NCI-H1930 (cell line): Measurements from ENCODE around the gene LPAR1.
"Not testable (repeated sequence)": the region's sequence is repeated elsewhere in the genome, so short reads cannot be mapped to it uniquely, and the experiment has no call there.

Experiments used
- DNase-seq, 2 experiments: peaks; one replicate each; lab custom pipeline; 2025; lab: John Stamatoyannopoulos, UW

Gene LPAR1

DNA sequence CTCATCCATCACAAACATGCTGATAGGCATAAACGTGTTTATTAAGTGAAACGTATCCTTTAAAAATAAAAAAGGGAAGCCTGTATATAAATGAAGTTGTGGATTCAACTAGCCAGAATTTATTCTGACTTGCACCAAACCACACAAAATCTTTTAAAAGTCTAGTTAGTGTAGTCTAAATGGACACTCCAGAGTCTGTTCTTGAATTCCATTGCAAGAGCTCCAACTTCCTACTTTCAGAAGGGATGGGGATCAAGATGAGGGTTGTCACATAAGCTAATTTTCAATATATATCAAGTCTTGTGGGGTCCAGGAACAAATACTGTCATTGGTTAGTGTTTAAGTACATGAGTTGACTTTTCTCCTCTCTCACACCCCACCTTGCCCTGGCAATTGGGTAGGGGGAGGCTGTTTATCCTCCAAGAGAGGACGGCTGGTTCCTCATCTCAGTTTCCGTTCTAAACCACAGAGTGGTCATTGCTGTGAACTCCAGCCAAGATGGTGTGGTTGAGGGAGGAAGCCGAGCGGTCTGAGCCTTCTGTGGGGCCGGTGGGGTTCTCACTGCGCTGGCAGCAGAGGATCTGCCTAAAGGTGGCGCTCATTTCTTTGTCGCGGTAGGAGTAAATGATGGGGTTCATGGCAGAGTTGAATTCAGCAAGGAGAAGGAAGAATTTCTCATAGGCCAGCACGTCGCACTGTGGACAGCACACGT lies 163.2 kb downstream of the LPAR1 start:
- no peak for DNase-seq

DNA sequence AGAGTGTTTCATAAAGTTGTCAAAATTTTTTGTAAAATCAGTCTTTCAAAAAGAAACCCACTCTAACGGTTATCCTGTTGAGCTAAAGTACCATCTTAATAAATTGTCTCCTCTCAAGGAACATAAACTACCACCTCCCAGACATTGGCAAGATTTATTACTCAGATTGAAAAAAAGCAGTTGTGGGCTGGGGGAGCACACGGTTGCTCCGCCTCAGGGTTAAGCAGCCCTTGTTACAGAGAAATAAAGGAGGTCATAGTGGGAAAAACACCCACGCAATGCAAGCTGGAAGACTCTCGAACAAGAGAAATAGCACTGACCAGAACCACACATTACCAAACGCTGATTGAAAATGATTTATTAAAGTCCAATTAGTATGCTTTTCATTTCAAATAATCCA lies 165.3 kb downstream of the LPAR1 start:
- DNase-seq = no peak

GRCh38 chr9:110871736-110872135 lies 166.5 kb downstream of the LPAR1 start:
- no peak for DNase-seq

- no peak for DNase-seq
Measured at GRCh38 chr9:110869931-110870330, 168.3 kb downstream of the LPAR1 start.

DNA sequence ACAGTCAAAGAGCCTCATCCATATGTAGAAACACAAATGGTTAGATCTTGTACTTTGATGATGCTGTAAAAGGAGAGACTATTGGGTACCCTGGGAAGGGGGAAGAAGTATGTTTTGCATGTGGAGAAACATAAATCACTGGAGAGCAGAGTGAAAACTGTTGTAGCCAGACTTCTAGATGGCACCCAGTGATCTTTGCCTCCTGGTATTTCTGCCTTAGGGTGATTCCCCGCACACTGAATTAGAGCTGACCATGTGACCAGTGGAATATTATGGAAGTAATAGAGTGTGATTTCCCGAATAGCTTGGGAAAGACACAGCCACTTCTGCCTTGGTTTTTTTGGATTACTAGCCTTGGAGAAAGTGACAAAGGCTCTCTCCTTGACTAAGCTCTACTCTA lies 174.3 kb downstream of the LPAR1 start:
- no peak for DNase-seq

DNA sequence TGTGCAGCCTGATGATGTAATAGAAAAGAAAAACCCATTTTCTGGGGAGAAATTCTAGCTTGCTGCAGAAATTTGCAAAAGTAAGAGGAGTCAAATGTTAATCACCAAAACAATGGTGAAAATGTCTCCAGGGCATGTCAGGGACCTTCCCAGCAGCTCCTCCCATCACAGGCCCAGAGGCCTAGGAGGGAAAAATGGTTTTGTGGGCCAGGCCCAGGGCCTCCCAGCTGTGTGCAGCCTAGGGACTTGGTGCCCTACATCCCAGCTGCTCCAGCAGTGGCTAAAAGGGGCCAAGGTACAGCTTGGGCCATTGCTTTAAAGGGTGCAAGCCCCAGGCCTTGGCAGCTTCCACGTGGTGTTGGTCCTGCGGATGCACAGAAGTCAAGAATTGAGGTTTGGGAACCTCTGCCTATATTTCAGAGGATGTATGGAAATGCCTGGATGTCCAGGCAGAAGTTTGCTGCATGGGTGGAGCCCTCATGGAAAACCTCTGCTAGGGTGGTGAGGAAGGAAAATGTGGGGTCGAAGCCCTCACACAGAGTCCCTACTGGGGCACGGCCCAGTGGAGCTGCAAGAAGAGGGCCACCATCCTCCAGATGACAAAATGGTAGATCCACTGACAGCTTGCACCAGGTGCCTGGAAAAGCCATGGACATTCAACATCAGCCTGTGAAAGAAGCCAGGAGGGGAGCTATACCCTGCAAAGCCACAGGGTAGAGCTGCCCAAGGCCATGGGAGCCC lies 176.7 kb downstream of the LPAR1 start:
- not testable (repeated sequence) for DNase-seq

DNA sequence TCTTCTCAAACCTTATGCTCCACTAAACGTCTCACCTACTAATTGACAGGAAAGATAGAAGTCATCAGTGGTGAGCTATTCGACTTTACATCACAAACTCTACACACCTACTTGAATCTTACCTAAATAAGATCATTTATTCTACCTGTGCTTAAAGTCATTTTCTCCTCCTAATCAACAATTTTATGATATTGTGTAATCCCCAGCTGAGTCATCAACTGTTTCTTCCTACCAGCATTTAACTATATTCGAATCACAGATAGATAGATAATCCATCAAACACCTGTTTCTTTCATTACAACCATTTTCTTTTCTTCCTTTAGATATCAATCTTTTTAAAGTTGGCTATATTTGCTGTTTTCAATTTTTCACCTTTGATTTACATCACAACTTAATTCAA lies 181.5 kb downstream of the LPAR1 start:
- DNase-seq = no peak

- DNase-seq = no peak
Measured at GRCh38 chr9:110850401-110851135, 187.7 kb downstream of the LPAR1 start.

- DNase-seq = no peak
Measured at GRCh38 chr9:110847671-110848070, 190.6 kb downstream of the LPAR1 start.

DNA sequence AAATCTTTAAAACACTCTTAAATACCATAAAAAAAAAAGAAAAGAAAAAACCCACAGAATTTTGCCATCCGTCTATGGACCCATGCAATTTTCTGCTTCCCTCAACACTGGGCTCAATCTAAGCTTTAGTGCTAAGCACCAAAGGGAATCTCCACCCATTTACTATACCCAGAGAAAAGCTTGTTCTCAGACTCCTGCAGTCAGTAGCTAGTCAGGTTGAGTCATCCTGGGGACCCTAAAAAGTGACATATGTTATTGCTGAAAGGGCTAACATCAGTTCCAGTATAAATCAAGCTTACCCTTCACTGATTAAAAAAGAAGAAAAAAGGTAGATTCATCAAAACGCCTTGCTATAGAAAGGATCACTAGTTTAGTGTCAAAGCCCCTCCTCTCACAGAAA lies 192.1 kb downstream of the LPAR1 start:
- DNase-seq = no peak

GRCh38 chr9:110844121-110844520 lies 194.1 kb downstream of the LPAR1 start:
- no peak for DNase-seq

GRCh38 chr9:110842986-110843385 lies 195.3 kb downstream of the LPAR1 start:
- no peak for DNase-seq

GRCh38 chr9:110842169-110842568 lies 196.1 kb downstream of the LPAR1 start:
- no peak for DNase-seq

GRCh38 chr9:110837401-110838005 lies 200.8 kb downstream of the LPAR1 start:
- no peak for DNase-seq

DNA sequence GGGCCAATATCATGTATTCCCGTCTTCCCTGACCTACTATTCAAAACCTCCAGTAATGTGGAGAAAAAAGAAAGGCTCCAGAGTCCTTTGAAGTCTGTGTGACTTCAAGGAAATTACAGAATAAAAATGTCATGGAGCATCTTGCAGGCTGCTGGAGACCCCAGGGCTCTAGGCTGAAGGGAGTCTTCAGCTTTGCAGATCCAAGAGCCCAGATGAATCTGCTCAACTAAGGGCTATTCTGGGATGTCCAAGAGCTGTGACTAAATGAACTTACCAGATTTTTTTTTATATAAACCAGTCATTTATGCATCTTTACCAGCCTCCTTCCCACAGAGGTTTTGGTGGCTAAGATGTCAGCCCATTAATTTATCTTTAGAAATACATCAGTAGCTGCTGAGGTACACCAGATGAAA lies 202.4 kb downstream of the LPAR1 start:
- no peak for DNase-seq

DNA sequence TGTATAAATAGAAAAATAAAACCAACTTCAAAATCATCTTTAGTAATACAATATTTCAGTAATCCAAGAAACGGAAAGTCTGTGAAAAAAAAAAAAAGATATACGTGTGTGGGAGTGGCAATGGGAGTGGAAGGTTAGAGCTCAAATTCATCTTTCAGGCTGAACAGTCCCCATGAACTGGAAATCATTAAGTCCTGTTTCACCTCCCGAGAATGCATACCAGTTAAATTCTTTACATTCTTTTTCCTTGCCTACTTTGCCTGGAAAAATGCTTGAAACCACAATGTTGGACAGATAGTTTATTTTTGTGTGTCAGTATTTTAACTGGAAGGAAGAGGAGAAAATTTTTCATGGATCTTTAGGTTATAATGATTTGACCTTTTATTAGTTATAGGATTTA lies 202.9 kb downstream of the LPAR1 start:
- DNase-seq = no peak

GRCh38 chr9:110832926-110833325 lies 205.3 kb downstream of the LPAR1 start:
- DNase-seq = no peak

- DNase-seq = no peak
Measured at GRCh38 chr9:110830495-110830894, 207.8 kb downstream of the LPAR1 start.

GRCh38 chr9:110828264-110828663 lies 210.0 kb downstream of the LPAR1 start:
- DNase-seq = no peak

DNA sequence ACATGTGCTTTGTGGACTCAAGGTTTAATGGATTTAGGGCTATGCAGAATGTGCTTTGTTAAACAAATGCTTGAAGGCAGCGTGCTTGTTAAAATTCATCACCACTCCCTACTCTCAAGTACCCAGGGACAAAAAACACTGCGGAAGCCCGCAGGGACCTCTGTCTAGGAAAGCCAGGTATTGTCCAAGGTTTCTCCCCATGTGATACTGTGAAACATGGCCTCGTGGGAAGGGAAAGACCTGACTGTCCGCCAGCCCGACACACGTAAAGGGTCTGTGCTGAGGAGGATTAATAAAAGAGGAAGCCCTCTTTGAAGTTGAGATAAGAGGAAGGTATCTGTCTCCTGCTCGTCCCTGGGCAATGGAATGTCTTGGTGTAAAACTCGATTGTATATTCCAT lies 211.9 kb downstream of the LPAR1 start:
- not testable (repeated sequence) for DNase-seq

DNA sequence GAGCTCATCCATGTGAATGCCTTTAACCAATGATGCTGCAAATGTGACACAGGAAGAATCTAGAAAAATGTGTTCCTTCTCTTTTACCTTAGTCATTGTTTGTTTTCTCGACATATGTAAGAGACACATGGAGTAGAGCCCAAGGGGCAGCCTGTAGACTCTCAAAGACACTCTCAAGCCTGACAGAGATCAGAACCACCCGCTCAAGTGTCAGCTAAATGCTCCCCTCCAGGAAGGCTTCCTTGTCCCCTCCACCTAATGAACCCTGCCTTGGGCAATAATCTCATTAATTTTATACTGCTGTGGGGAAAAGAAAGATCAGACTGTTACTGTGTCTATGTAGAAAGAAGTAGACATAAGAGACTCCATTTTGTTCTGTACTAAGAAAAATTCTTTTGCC lies 212.3 kb downstream of the LPAR1 start:
- no peak for DNase-seq

- DNase-seq = not testable (repeated sequence)
Measured at GRCh38 chr9:110825129-110825528, 213.1 kb downstream of the LPAR1 start.
